ENCODE data around the gene PRKG1.

DNA sequence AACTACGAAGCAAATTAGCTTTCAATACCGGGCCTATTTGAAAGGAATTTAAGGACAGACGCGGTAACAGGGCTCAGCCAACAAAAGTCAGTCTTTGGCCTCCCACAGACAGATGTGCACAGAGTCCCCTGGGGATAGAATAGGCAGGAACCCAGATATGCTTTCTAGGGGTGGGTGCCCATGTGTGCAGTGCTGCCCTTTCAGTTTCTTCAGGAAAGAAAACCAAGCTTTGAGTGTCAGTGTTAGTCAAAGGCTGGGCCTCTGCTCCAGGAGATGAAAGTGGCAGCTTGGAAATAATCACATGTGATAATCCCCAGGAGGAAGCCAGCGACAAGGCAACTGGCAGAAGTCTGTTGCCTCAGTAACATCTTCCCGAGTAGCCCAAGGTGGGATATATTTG lies 668.9 kb downstream of the PRKG1 start:
- TF ChIP-seq, protein P1, sequence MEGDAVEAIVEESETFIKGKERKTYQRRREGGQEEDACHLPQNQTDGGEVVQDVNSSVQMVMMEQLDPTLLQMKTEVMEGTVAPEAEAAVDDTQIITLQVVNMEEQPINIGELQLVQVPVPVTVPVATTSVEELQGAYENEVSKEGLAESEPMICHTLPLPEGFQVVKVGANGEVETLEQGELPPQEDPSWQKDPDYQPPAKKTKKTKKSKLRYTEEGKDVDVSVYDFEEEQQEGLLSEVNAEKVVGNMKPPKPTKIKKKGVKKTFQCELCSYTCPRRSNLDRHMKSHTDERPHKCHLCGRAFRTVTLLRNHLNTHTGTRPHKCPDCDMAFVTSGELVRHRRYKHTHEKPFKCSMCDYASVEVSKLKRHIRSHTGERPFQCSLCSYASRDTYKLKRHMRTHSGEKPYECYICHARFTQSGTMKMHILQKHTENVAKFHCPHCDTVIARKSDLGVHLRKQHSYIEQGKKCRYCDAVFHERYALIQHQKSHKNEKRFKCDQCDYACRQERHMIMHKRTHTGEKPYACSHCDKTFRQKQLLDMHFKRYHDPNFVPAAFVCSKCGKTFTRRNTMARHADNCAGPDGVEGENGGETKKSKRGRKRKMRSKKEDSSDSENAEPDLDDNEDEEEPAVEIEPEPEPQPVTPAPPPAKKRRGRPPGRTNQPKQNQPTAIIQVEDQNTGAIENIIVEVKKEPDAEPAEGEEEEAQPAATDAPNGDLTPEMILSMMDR (optimal IDR thresholded peaks at IDR 0.05 in 1 of 3, IDR thresholded peaks at IDR 0.05 in 1 of 3, conservative IDR thresholded peaks at IDR 0.05 in 1 of 3; ENCODE audit: extremely low read depth in 1 of 3, insufficient read depth in 2 of 3, low read length in 3 of 3), result no peak
- TF ChIP-seq EZH2 (IDR thresholded peaks at IDR 0.05; ENCODE audit: low read length), result no peak

Measured in keratinocyte (primary cell).